Fibroblast of skin of left biceps (primary cell): Measurements from ENCODE around the gene UBE2J2.
A peak's percentile ranks its signal among the peaks of the same experiment; 100 is the strongest.

Experiments used
- DNase-seq, 2 experiments: peaks; one replicate each; pipeline ENCODE4 v3.0.0-alpha.2; 2013; ENCODE audit warnings: low read depth in 2 of 2

Gene UBE2J2

DNA sequence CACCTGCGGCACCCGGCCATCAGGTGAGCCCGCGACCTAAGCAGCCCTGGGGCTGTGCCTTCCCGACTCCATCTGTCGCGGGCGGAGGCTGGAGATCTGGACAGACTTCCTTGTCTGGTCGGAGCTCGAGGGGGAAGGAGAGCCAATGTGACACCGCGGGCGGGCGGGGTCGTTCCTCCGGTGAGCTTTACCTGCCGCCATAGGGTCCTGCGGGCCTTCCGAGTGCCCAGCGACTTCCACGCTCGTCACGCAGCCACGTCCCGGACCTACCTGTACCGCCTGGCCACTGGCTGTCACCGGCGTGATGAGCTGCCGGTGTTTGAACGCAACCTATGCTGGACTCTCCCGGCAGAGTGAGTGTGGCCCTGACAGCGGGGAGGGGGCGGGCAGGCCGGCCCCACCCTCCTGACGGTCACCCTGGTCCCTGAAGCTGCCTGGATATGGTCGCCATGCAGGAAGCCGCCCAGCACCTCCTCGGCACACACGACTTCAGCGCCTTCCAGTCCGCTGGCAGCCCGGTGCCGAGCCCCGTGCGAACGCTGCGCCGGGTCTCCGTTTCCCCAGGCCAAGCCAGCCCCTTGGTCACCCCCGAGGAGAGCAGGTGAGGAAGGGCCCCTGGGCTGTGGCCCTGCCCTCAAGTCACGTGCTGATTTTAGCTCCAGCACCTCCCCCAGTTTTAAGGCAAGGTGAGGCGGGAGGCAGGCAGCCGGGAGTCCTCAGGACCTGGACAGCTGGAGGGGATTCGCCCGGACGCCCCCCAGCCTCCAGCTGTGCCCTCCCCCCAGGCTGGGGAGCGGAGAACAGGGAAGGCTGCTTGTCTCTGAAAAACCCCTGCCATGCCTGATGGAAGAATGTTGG, 35.8 kb upstream of the UBE2J2 start:
- DNase-seq, result no peak

DNA sequence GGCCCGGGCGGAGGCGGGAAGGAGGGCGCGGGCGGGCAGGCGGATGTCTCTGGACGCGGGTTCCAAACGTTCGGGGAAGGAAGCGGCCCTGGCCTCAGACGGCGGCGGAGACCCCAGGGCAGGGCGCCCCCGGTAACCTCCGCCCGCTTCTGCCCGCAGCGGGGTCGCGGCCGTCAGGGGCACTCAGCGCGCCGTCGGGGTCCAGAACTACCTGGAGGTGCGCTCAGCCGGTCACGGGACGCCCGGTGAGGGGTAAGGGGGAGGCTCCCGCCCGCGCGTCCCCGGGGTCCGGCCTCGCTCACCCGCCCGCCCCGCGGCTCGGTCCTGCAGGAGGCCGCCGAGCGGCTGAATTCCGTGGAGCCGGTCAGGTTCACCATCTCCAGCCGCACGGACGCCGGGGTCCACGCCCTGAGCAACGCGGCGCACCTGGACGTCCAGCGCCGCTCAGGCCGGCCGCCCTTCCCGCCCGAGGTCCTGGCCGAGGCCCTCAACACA, 35.1 kb upstream of the UBE2J2 start:
- no peak for DNase-seq

DNA sequence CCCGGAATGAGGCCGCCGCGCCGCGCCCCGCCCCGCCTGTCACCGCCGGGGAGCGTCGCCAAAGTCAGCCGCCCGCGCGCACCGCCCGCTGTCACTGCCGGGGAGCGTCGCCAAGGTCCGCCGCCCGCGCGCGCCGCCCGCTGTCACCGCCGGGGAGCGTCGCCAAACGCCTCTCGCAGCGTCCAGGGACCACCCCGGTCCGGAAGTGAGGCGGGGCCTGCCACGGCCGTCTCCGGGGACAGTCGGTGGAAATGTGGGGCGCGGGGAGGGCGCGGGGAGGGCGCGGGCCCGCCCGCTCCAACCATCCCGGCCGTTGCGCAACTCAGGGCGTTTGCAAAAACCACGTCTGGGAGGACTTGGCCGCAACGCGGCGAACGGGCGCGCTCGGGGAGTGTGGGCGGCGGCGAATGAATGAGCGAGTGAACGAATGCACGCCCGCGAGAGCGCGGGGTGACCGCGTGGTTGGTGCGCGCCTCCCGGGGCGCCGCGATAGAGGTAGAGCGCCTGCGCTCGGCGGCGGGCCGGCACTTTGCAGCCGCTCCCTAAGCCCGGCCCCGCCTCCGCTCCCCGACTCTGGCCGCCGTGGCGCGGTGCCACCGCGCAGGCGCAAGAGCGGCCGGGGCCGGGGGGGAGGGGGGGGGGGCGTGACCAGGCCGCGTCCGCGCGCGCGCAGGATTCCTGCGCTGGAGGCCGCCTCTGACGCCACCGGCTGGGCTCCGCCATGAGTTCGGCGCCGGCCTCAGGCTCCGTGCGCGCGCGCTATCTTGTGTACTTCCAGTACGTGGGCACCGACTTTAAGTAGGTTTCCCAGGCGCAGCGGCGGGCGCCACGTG, 34.5 kb upstream of the UBE2J2 start, which contains the start of the genes ACAP3 and PUSL1:
Gene ACAP3 (minus strand): TSS at position 8 of the 833 bp plus-strand sequence. CDS start 115 bp downstream, outside the sequence.
Gene PUSL1 (plus strand): TSS at position 675 of the 833 bp plus-strand sequence. CDS start 47 bp downstream, at position 722.
- peak; percentile 86 to 89 for DNase-seq

DNA sequence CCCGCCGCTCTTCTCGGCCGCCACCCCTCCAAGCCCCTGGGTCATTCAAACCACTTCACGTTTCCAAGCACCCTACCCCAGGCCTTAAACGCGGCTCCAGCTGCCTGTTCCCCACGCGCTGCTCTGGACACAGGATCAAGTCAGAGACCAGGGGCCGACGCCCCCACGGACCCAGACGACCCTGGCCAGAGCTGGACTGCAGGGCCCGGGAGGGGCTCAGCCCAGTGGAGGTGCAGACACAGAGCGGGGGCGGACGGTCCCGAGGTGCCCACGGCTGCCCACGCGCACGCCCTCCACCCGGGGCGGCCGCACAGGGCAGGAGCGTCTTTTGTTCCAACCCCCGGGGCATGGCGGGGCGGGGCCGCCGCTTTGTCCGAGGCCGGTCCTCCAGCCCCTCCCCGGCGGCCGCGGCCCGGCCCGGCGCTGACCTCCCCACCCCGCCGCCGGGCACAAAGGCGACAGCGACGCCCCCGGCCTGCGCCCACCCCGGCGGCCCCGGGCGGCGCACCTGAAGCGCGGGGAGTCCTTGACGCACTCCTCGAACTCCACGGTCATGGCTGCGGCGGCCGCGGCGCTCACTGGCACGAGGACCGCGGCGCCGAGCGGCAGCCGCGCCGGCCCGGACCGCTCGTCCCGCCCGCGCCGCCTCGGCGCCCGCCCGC, 33.7 kb upstream of the UBE2J2 start:
- DNase-seq, result no peak

DNA sequence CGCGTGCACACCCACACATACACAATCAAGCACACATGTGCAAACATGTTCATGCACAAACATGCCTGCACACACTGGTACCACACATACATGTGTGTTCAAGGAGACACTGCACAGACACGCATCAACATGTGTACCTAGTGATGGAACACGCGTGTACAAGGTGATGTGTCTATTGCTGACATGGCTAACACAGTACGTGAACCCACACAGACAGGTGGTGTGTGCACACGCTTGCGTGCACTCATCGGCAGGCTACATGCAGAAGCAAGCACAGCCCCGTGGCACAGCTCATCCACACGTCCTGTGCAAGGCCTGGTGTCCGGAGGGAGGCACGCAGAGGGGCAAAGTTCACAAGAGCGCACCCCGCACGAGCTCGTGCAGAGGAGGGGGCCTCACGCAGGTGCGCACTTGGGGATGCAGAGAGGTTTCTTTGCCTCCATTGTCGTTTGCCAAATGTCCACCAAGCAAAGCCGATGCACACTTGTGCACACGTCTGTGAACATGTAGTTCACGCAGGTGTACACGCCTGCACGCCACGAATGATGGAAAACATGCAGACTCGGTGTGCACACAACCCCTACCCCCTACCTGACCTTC, 33.1 kb upstream of the UBE2J2 start:
- no peak for DNase-seq

DNA sequence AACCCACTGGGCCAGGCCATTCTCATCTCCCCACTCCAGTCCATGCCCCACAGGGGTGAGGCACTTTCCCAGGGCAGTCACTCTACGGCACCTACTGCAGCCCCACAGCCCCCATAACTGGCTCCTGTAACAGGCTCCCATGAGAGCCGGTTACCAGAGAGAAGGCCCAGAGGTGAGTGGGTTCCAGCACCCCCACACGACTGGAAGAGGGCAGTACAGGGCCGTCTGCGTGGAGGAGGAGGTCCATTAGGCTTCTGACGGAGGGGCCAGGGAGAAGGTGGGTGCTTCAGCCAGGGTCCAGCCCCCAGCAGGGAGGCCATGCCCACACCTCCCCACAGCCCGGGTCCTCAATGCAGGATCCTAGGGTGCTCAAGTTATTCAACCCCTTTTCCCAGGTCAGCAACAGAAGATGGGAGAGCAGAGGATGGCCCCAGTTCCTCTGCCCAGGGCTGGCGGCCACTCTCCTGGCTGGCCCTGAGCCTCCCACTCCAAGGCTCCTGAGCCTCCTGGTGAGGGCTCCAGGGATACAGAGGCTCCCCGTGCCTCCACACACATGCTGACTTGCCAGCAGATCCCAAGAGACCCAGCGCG, 32.5 kb upstream of the UBE2J2 start:
- DNase-seq, result no peak

DNA sequence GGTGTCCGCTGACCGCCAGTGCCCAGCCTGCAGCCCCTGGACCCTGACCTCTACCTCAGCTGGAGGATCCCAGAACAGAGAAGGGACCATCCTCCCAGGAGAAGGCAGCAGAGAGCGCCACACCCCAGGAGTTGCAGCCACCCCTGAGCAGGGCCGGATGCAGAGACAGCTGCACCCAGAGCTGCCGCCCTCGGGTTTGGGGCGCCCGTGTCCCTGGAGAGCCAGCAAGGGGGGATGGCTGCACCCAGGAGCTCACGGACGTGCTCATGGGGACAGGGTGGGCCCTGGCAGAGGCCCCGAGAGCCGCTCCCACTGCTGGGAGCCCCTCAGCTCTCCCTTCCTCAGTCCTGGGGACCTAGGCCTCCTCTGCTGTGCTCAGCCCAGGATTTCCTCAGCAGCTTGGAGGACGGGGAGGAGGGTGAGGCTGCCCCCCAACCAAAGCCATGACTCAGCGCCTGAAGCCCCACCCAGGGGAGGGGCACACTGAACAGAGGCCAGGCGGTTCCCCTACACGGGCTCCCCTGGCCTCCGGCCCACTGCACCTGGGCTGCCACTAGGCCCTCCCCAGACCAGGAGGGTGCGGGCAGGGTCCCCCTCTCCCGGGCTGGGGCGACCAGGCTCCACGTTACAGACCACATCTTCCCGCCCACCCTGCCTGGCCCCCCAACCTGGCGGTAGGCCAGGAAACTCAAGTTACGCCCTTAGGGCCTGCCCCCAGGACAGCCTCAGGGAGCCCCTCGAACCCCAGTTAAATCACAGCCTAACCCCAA, 31.8 kb upstream of the UBE2J2 start:
- peak; percentile 32 to 43 for DNase-seq

DNA sequence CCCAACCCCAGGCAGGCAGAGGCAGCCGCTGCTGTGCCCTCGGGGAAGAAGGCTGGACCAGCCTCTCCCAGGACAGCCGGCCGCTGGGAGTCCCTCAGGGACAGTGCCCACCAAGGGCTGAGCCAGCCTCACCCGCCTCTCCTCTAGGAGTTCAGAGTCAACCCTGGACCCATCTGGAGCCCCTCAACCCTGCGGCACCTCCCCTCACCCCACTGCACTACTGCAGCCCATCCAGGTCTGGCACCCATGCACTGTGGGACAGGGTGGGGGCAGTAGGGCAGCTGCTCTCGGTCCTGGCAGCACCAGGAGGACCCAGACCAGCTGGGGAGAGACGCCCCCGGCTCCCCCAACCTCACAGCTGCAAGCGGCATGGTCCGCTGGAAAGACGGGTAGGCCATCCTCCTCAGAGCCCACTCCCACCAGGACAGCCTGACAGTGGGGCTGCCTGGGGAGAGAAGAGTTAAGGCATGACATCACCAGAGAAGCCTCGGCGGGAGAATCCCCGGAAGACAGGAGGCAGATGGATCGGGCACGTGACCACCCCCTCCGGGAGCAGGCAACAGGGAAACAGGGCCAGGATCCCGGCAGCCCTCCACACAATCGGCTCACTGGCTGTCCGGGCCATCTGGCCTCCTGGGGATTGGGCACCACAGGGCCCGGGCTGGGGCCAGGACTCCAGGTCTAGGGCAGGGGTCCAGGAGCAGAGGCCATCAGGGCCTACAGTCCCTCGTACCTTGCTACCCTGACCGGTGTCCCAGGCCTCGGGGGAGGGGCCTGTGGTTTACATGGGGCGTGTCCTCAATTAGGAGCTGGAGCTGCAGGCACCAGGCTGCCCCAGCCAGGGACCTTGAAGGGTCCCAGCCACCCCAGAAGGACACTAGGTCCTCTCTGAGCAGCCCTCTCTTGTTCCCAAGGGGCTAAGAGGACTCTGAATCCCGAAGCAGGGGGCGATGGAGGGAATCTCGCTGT, 31.0 kb upstream of the UBE2J2 start:
- peak; percentile 36 to 40 for DNase-seq

DNA sequence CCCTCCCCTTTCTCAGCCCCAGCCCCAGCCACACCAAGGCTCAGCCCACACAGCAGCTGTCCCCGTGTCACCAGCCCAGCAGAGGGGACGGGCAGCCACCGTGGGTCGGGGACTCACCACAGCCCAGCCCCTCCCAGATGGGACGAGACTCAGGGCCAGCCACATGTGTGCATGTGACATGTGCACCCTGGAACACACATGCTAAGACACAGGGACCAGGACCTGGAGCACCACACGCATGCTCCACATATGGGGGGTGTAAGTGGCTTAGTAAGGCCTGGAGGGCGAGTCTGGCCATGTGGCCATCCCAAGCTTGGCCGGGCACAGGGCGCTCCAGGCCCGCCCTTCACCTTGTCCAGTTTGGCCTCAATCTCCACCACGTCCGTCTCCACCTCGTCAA, 30.1 kb upstream of the UBE2J2 start:
- no peak for DNase-seq

DNA sequence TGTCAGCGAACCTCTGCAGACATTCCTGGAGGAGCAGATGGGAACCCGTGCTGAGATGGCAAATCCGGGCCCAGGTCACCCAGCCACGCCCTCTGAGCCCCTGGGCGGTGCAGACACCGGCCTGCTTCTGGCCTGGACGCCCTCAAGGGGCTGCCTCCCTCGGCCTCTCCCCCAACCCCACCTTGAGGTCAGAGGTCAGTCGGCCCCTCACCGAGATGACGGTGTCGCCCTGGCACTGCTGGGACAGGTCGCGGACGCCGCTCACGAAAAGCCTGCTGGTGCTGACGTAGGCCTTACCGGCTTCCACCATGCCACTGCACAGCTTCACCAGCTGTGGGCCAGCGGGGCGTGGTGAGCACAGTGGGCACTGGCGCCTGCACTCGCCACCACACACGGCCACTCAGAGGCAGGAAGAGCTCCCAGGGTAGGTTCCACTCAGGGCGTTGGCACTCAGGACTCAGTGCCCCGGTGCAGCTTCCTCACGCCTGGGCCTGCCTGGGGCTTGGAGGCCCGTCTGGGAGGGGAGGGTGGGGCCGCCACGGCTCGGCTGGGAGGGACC, 29.4 kb upstream of the UBE2J2 start:
- no peak for DNase-seq

DNA sequence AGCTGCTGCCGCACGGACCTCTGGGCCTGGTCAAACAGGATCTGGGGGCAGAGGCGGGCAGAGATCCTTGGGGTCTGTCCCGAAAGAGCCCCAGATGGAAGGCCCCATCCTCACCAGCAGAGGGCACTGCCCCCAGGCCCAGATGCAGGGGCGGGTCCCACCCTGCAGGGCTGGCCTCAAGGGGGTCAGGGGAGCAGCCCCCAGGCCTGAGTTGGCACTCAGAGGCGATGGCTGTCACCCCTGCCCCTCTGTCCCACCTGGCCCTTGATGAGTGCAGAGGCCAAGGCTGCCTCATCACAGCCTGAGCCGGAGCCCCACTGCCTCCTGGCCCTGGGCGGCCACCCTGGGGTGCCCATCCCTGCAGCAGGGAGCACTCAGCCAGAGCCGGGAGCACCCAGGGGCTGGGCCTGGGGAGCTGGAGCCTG, 28.4 kb upstream of the UBE2J2 start:
- no peak for DNase-seq

DNA sequence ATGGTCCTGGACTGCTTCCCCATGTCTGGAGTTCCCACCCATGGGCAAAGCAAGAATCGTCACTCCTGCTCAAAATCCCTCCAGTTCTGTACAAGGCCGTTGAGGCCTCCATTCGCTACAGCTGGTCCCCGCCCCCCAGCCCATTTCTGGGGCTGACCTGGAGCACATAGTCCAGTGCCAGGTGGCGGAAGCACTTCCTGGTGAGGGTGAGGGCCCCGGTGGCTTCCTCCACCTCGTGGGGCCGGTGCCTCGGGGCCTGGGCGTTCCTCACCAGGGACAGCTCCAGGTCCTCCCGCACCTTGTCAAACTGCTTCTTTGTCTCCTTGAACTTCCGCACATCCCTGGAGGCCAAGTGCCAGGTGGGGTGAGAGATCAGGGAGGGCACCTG, 26.7 kb upstream of the UBE2J2 start:
- DNase-seq, result no peak

DNA sequence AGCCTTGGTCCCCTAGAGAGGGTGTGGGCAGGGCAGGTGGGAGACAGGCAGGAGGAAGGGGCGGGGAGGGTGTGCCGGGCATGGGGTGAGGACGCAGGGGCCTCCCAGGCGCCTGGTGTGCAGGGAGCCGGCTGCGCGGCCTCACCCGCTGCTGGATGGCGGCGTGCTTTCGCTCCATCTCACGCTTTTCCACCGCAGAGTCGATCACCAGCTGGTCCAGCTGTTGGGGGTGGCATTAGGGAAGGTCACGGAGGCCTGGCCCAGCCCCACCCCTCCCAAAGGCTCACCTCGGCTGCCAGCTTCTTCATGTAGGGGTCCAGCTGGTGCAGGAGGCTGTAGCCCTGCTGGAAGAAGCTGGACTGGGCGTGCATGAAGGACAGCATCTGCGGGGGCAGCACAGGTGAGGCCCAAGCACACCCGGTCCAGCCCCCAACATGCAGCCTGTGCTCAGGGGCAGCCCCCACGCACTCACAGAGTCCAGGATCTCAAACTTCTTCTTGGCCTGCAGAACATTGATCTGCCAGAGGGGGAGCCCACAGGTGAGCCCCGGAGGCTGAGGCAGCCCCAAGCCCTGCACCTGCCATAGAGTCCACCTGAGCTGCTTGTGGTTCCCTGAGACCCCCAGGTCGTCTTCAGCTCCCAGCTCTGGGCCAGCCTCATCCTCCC, 26.2 kb upstream of the UBE2J2 start:
- no peak for DNase-seq

DNA sequence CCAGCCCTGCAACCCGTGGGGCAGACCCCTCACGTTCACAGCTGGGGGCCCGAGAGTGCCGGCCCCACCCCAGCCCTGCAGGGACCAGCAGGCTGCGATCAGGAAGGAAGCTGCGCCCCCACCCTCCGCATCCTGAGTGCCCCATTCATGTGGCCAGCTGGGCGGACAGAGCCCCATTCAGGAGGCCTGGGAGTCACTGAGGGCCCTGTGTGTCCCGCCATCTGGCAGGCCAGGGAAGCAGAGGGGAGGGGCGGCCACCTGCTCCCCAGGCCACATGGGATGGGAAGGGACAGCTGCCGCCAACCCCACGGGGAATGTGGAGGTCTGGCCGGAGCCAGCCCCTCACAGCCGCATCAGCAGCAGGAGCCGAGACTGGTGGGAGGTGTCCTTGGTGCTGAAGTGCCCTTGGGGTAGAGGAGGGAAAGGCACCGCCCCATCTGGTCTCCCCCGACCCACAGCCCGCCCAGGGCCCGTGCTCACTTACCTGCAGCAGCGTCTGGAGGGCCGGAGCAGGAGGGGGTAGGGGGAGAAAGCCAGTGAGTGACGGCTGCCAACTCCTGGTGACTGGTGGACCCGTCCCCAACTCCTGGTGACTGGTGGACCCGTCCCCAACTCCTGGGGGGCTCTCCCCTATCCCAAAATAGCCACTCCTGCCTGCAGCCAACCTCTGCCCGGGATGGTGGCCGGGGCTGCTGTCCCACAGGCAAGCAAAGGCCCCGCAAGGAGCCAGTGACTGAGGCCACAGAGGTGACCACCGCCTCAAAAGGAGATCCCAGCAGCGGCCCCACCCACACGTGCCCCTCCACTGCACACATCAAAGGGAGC, 25.4 kb upstream of the UBE2J2 start:
- DNase-seq, result no peak

DNA sequence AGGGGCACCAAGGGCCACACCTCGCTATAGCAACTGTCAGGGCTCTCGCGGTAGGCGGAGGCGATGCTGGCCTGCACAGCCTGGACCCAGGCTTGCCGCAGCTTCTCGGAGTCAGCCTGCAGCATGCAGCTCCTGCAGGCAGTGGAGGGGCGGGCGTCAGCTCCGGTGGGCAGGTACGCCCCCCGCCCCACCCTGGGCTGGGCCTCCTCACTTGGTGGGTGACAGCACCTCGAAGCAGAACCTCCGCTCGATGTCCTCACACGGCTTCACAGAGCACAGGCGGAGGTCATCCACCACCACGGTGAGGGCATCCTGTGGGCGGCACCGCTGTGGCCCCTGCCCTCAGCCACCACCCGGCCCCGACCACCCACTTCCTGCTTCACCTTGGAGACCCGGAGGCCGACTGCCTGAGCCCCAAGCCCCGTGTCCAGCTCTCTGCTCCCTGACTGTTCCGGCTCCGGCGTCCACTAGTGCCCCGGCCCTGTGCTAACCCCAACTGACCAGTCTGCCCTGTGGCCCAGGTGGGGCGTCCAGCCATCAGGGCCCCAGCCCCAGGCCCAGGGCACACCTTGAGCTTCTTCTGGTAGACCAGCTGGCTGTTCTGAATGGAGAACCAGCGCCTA, 24.3 kb upstream of the UBE2J2 start:
- DNase-seq, result no peak

DNA sequence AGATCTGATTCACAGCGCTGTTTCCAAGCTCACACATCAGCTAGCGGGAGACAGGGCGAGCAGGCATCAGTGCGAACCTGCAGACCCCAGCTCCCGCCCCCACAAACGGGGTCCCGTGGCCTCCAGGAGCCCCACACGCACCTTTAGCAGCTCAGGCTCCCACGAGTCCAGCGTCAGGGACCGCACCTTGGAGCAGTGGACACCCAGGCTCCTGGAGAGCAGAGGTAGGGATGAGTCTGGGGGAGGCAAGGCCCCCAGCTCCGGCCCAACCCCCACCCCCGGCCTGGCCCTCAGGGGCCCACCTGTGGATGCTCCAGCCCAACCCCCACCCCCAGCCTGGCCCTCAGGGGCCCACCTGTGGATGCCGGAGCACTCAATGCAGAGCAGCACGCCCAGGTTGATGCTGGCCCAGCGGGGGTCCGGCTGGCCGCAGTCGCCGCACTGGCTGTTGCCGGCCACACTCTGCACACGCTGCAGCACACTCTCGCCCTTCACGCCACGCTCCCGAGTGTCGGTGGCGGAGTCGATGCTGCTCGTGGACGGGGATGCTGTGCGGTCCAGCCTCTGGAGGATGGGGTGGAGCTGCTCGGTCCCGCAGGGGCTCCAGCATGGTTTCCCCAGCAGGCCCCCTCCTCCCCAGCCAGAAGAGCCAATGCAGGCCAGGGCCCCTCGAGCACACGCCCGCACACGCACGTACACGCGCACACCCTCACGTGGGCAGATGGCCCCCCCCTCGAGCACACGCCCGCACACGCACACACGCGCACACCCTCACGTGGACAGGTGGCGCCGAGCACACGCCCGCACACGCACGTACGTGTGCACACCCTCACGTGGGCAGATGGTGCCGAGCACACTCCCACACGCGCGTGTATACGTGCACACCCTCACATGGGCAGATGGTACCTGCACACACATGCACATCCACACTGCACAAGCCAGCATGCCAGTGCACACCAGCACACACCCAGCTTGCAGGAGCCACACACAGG, 22.7 kb upstream of the UBE2J2 start:
- DNase-seq, result no peak
